Measurements from ENCODE around the gene DACT1.

DNA sequence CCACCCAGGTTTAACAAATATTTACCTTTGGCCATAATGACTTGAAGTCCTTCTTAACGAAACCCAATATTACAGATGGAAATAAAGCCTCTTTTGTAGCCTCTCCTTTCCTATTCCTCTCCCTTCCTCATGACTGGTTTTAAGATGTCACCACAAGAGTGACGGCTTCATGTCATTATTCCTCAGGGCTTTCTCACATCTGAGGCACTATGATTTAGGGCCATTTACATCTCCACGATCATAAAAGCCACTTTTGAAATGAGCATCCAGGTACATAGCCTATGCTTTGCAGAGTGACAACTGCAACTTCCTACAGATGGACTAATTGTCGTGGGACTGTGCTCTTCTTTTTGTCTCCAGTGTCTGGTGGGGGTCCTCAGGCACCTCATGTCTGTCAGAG lies 32.3 kb upstream of the DACT1 start:
- TF ChIP-seq, protein P1, sequence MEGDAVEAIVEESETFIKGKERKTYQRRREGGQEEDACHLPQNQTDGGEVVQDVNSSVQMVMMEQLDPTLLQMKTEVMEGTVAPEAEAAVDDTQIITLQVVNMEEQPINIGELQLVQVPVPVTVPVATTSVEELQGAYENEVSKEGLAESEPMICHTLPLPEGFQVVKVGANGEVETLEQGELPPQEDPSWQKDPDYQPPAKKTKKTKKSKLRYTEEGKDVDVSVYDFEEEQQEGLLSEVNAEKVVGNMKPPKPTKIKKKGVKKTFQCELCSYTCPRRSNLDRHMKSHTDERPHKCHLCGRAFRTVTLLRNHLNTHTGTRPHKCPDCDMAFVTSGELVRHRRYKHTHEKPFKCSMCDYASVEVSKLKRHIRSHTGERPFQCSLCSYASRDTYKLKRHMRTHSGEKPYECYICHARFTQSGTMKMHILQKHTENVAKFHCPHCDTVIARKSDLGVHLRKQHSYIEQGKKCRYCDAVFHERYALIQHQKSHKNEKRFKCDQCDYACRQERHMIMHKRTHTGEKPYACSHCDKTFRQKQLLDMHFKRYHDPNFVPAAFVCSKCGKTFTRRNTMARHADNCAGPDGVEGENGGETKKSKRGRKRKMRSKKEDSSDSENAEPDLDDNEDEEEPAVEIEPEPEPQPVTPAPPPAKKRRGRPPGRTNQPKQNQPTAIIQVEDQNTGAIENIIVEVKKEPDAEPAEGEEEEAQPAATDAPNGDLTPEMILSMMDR (IDR thresholded peaks at IDR 0.05) = no peak
- no peak for TF ChIP-seq POLR2A (IDR thresholded peaks at IDR 0.05)
